AG04450 (cell line): ENCODE measurements around the gene MIF. TPM values are rescaled to one million over a fixed set of nuclear protein-coding genes. Genes with fewer than 3 reads are reported as not detected.

Source experiments
- CTCF ChIA-PET: fragments of 300-600, 350-600 bp; formaldehyde crosslinking; extraction: SDS; loops from one replicate; lab custom pipeline; 2022; ENCODE audit warnings: antibody characterized with exemption, inconsistent platforms; lab: Charles Lee
- POLR2A ChIA-PET: fragments of 350-600 bp; formaldehyde crosslinking; extraction: SDS; loops from one replicate; lab custom pipeline; 2021; ENCODE audit warnings: antibody characterized with exemption, inconsistent platforms; lab: Yijun Ruan, JAX
- DNase-seq: peaks from one replicate; pipeline ENCODE4 v3.0.0-alpha.2; 2011; ENCODE audit warnings: low read depth, low spot score
- H3K27ac ChIP-seq: one replicate; pipeline ENCODE4 v1.5.1; 2012; ENCODE audit warnings: low read depth, low read length, control low read depth
- H3K27me3 ChIP-seq: one replicate; pipeline ENCODE4 v1.6.0; 2012; ENCODE audit warnings: low read length; ENCODE audit not compliant: control insufficient read depth, insufficient read depth
- H3K4me3 ChIP-seq: 2 replicates; pipeline ENCODE4 v1.5.1; 2011; ENCODE audit warnings: mild to moderate bottlenecking, low read depth, low read length, control low read depth
- H3K9me3 ChIP-seq: 2 replicates; pipeline ENCODE4 v1.5.1; 2012; ENCODE audit warnings: low read length; ENCODE audit not compliant: control insufficient read depth, insufficient read depth
- CTCF ChIP-seq: IDR thresholded peaks from 2 replicates; pipeline ENCODE4 v1.5.1; 2011; ENCODE audit warnings: low read depth, low read length, control low read depth, inconsistent platforms
- polyA plus RNA-seq: library from polyadenylated mRNA; depleted of rRNA; stranded (reverse); fragments of >200 nt; gene quantifications from 2 replicates; pipeline ENCODE4 v1.2.3, GENCODE V29; 2011

The MIF gene
- polyA plus RNA-seq, 1 experiment: 154 TPM

GRCh38 chr22:23908587-23909205 is 14.5 kb downstream of the MIF start:
- no peak for DNase-seq
- no peak for TF ChIP-seq CTCF
- no peak overlapping the region for H3K4me3 ChIP-seq
- H3K9me3 ChIP-seq: no peaks in the 10 kb centered on the region
- peak overlapping the region; percentile 21 for H3K27ac ChIP-seq
- H3K27me3 ChIP-seq: peaks cover 25% of the 10 kb centered on the region
- POLR2A ChIA-PET: no interaction called here
- CTCF ChIA-PET: interaction anchor here (0.5 to 3.0 kb wide), 3 partner anchors 15 to 248 kb away, joined by 3 to 20 read pairs (median 8); partner anchors contain the start of gene MIF

GRCh38 chr22:23909296-23909898 is 15.2 kb downstream of the MIF start:
- no peak for TF ChIP-seq CTCF
- no peak for DNase-seq
- Histone ChIP-seq H3K9me3 (no peaks in the 10 kb centered on the region), H3K4me3 (no peak overlapping the region), H3K27ac (peak overlapping the region; percentile 31), H3K27me3 (peaks cover 23% of the 10 kb centered on the region)
- POLR2A ChIA-PET: no interaction called here
- CTCF ChIA-PET: interaction anchor here (0.5 to 3.0 kb wide), 3 partner anchors 15 to 248 kb away, joined by 3 to 20 read pairs (median 8); partner anchors contain the start of gene MIF

- POLR2A ChIA-PET: no interaction called here
- Histone ChIP-seq H3K9me3 (no peaks in the 10 kb centered on the region), H3K27me3 (peaks cover 15% of the 10 kb centered on the region), H3K27ac (no peak overlapping the region), H3K4me3 (no peak overlapping the region)
- CTCF ChIA-PET: interaction anchor here (3.0 kb wide), 1 partner anchor 17 kb away, joined by 20 read pairs; the partner anchor contains the start of gene MIF
- no peak for TF ChIP-seq CTCF
- no peak for DNase-seq
Measured at GRCh38 chr22:23910496-23911190, 16.5 kb downstream of the MIF start.

- TF ChIP-seq CTCF: no peak
- Histone ChIP-seq H3K4me3 (no peak overlapping the region), H3K27me3 (peaks cover 8% of the 10 kb centered on the region), H3K9me3 (no peaks in the 10 kb centered on the region), H3K27ac (no peak overlapping the region)
- ChIA-PET POLR2A (no interaction called here), CTCF (interaction anchor here (3.0 kb wide), 1 partner anchor 17 kb away, joined by 20 read pairs; the partner anchor contains the start of gene MIF)
- DNase-seq: no peak
Measured at GRCh38 chr22:23911318-23911980, 17.3 kb downstream of the MIF start.
